Measurements from ENCODE around the gene POLD1.

POLD1 gene

DNA sequence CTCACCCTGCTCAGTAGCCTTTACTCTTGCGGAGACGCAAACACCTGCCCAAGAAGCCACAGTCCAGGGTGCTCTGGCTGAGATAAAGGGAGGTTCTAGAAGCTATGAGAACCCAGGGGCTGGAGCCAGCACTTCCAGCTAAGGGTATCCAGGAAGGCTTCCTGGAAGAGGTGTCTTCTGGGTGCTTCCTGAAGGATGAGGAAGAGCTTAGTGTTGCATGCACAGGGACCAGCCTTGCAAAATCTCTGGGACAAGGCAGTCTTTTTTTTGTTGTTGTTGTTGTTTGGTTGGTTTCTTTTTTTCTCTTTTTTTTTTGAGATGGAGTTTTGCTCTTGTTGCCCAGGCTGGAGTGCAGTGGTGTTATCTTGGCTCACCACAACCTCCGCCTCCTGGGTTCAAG lies 69.1 kb downstream of the POLD1 start:
- no peak for DNase-seq (ENCODE audit: low read depth)
- TF ChIP-seq, protein P1, sequence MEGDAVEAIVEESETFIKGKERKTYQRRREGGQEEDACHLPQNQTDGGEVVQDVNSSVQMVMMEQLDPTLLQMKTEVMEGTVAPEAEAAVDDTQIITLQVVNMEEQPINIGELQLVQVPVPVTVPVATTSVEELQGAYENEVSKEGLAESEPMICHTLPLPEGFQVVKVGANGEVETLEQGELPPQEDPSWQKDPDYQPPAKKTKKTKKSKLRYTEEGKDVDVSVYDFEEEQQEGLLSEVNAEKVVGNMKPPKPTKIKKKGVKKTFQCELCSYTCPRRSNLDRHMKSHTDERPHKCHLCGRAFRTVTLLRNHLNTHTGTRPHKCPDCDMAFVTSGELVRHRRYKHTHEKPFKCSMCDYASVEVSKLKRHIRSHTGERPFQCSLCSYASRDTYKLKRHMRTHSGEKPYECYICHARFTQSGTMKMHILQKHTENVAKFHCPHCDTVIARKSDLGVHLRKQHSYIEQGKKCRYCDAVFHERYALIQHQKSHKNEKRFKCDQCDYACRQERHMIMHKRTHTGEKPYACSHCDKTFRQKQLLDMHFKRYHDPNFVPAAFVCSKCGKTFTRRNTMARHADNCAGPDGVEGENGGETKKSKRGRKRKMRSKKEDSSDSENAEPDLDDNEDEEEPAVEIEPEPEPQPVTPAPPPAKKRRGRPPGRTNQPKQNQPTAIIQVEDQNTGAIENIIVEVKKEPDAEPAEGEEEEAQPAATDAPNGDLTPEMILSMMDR (conservative IDR thresholded peaks at IDR 0.05; ENCODE audit: control insufficient read depth, insufficient read depth, low read depth, low read length): no peak
- no peak overlapping the region for H3K4me3 ChIP-seq (ENCODE audit: control insufficient read depth, low read depth, low read length)

DNA sequence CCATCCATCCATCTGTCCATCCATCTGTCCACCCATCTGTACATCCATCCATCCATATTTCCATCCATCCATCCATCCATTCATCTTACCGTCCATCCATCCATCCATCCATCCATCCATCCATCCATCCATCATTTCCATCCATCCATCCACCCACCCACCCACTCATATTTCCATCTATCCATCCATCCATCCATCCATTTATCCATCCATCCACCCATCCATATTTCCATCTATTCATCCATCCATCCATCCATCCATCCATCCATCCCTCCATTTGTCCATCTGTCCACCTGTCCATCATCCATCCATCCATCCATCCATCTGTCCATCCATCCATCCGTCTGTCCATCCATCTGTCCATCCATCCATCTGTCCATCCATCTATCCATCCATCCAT lies 71.8 kb downstream of the POLD1 start:
- no peak for DNase-seq (ENCODE audit: low read depth)
- no peak overlapping the region for H3K4me3 ChIP-seq (ENCODE audit: control insufficient read depth, low read depth, low read length)
- TF ChIP-seq, protein P1 (conservative IDR thresholded peaks at IDR 0.05; ENCODE audit: control insufficient read depth, insufficient read depth, low read depth, low read length): no peak

DNA sequence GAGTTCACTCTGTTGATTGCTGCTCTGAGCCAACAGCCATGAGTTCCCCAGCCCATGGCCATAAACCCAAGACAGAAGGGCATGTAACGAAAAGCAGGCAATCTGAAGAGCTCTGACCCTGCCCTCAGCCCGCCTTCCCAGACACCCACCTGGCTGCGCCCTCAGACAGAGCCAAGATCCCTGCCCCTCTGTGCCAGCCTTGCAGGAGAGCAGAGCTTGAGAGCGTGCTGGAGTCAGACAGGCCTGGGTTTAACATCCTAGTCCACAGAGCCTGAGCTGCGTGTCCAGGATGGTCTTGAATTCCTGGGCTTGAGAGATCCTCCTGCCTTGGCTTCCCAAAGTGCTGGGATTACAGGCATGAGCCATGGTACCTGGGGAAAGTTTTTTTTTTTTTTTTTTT lies 73.2 kb downstream of the POLD1 start:
- TF ChIP-seq, protein P1 (conservative IDR thresholded peaks at IDR 0.05; ENCODE audit: control insufficient read depth, insufficient read depth, low read depth, low read length): no peak
- H3K4me3 ChIP-seq (ENCODE audit: control insufficient read depth, low read depth, low read length): no peak overlapping the region
- DNase-seq (ENCODE audit: low read depth): no peak

DNA sequence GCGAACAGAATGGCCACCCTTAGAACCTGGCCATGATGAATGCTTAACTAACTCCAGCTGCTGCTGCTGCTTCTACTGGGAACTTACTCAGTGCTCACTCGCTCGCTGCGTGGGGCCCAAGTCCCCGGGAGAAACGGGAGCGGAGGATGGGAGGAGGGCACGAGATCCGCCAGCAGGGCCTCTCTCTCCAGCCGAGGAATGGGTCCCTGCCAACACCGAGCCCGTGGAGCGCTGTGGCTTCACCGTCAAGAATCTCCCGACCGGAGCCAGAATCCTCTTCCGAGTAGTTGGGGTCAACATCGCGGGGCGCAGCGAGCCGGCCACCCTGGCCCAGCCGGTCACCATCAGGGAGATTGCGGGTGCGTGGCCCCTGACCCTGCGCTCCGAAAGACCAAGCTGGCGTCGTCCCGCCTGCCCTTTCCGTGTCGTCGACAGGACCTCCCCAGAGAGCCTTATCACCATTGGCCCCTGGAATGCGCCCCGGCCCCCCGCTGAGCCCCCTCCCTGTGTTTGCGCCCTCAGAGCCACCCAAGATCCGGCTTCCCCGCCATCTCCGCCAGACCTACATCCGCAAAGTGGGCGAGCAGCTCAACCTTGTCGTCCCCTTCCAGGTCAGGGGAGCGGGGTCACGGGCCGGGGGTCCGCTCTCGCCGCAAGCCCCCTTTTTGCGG lies 74.4 kb downstream of the POLD1 start:
- H3K4me3 ChIP-seq (ENCODE audit: control insufficient read depth, low read depth, low read length): no peak overlapping the region
- peak; percentile 20 for DNase-seq (ENCODE audit: low read depth)
- TF ChIP-seq, protein P1 (conservative IDR thresholded peaks at IDR 0.05; ENCODE audit: control insufficient read depth, insufficient read depth, low read depth, low read length): no peak

DNA sequence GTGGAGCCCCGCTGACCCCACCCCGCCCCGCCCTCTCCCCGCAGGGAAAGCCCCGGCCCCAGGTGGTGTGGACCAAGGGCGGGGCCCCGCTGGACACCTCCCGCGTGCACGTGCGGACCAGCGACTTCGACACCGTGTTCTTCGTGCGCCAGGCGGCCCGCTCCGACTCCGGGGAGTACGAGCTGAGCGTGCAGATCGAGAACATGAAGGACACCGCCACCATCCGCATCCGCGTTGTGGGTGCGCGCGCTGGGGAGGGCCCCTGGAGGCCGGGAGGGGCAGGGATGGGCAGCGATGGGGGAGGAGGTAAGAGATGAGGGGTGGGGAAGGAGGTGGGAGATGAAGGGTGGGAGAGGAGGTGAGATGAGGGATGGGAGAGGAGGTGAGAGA lies 74.9 kb downstream of the POLD1 start:
- TF ChIP-seq, protein P1 (conservative IDR thresholded peaks at IDR 0.05; ENCODE audit: control insufficient read depth, insufficient read depth, low read depth, low read length): no peak

DNA sequence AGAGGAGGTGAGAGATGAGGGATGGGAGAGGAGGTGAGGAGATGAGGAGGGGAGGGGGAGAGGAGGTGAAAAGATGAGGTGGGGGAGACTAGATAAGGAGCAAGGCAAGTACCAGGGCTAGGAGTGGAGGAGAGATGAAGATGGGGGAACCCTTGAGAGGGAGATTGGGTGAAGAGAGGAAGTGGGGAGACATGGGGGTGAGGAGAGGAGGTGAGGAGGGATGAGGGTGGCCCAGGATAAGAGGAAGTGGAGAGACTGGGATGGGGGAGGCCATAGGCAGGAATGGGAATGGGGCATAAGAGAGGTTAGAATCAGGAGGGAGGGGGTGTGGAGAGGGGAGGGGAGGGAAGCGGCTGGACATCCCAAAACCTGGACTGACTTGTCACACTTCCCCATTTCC lies 75.5 kb downstream of the POLD1 start:
- TF ChIP-seq, protein P1 (conservative IDR thresholded peaks at IDR 0.05; ENCODE audit: control insufficient read depth, insufficient read depth, low read depth, low read length): no peak
- H3K4me3 ChIP-seq (ENCODE audit: control insufficient read depth, low read depth, low read length): no peak overlapping the region
- DNase-seq (ENCODE audit: low read depth): no peak

More for the DNA sequence above, 74.9 kb downstream of the POLD1 start:
- no peak for DNase-seq (ENCODE audit: low read depth)
- no peak overlapping the region for H3K4me3 ChIP-seq (ENCODE audit: control insufficient read depth, low read depth, low read length)

All from fibroblast of mammary gland (primary cell).